Hematopoietic multipotent progenitor cell (in vitro differentiated cells): ENCODE results near the gene ZNHIT1. TPM values are rescaled to one million over a fixed set of nuclear protein-coding genes. Genes with fewer than 3 reads are reported as not detected.
"Not testable (repeated sequence)": the region's sequence is repeated elsewhere in the genome, so short reads cannot be mapped to it uniquely, and the experiment has no call there.

Source experiments
- DNase-seq, 3 donors: peaks; one replicate each; pipeline ENCODE4 v3.0.0-alpha.2; 2011 to 2015; ENCODE audit warnings: low read depth in 2 of 3, low spot score in 2 of 3
- total RNA-seq: library from RNA; depleted of rRNA; stranded (reverse); fragments of >200 nt; gene quantifications from one replicate; pipeline ENCODE4 v1.2.3, GENCODE V29; 2012

Gene ZNHIT1
- total RNA-seq, 1 donor = 35.5 TPM

DNA sequence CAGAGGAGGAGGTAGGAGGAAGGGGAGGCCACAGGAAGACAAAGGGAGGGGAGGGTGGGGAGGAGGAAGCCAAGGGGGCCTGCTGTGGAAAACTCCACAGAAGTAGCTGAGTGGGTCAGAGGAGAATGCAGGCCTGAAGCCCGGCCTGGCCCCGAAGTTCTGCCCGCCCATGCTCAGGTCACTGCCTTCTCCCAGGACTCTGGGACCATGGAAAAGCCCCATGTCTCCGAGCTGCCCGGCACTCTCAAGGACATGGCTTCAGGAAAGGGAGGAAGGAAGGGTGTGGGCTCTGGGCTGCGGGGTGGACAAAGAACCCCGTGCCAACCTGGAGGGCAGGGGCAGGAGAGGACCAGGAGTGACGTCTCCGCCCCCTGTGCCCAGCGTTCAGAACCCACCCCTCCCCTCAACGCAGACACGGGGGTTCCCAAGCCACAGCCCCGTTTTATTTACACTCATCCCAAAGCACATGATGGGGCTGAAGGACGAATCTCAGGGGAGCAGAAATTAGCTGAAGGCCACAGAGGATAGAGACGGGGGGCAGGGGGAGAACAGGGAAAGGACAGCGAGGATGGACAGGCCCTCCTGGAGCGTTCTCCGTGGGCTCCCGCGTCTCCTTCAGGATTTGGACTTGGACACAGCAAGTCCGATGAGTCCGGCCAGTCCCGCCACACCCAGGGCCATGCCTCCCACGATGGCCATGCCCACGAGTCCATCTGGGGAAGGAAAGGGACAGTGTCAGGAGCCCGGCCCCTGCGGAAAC, 21.4 kb downstream of the ZNHIT1 start:
- DNase-seq = no peak

DNA sequence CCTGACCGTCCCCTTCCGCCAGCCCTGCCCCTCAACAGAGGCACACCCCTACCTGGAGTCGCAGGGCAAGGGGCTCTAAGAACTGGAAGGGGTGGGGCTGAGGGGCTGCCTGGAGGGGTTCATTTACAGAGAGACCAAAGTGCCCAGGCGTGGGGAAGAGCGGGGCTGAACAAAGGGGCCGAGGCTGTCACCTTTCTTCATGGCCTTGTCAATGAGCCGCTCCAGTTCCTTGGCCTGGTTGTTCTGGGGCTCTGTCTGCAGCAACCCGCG, 21.9 kb downstream of the ZNHIT1 start:
- no peak for DNase-seq

DNA sequence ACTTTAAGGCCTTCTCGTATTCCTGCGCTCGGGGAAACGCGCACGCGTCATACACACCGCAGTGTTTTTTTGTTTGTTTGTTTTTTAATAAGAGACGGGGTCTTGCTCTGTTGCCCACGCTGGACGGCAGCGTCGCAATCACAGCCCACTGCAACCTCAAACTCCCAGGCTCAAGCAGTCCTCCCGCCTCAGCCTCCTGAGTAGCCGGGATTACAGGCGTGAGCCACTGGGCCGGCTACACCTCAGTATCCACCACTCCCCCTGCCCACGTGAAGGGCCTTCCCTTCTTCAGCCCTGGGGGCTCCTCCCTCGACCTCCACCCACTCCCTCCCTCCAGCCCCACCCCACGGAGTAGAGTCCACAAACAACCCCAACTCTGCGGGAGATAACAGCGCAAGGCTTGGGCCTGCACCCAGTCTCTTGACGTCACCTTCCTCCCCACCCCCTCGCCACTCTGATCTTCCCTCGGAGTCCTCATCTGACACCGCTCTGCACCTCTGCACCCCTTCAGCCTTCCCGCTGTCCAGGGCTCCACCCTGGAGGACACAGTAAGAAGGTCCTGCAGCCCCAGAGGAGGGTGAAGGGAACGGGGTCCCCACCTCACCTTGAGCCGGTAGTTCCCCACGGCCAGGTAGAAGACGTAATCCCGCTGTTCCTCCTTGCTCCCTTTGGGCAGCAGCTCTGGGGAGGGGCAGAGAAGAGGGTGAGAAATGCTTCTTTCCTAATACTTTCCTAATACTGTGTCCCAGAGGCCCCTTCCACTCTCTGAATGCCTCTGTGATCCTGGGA, 22.5 kb downstream of the ZNHIT1 start:
- DNase-seq = no peak

DNA sequence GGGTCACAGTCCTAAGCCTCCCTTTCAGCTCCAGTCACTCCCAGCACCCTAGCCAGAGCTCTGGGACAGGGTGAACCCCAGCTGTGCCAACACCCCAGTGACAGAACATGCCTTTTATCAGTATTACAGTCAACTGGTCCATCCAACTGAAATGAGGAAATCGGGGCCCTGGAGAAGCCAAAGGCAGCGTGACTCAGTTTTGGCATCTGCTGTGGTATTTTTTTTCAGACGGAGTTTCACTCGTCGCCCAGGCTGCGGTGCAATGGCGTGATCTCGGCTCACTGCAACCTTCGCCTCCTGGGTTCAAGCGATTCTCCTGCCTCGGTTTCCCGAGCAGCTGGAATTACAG, 23.0 kb downstream of the ZNHIT1 start:
- DNase-seq = no peak

DNA sequence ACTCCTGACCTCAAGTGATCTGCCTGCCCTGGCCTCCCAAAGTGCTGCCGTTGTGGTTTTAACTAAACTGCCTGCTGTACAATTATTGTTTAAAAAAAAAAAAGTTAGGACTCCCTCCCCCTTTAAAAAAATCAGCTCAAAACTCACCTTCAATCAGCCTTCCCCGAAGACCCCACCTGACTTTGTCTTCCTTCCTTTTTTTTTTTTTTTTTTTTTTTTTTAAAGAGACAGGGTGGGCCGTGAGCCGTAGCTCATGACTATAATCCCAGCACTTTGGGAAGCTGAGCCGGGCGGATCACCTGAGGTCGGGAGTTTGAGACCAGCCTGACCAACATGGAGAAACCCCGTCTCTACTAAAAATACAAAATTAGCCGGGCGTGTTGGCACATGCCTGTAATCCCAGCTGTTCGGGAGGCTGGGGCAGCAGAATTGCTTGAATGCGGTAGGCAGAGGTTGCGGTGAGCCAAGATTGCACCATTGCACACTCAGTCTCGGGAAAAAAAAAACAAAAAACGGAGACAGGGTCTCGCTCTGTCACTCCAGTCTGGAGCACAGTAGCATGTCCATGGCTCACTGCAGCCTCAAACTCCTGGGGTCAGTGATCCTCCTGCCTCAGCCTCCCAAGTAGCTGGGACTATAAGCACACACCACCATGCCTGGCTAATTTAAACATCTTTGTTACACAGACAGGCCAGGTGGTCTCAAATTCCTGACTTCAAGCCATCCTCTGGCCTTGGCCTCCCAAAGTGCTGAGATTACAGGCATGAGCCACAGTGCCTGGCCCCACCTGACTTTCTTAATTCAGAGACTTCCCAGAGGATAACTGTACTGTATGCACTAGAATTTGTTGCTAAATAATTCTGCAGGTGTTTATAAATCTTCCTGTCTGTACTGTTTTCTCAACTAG, 23.7 kb downstream of the ZNHIT1 start:
- peak in 1 of 3 donors; percentile 72 for DNase-seq

DNA sequence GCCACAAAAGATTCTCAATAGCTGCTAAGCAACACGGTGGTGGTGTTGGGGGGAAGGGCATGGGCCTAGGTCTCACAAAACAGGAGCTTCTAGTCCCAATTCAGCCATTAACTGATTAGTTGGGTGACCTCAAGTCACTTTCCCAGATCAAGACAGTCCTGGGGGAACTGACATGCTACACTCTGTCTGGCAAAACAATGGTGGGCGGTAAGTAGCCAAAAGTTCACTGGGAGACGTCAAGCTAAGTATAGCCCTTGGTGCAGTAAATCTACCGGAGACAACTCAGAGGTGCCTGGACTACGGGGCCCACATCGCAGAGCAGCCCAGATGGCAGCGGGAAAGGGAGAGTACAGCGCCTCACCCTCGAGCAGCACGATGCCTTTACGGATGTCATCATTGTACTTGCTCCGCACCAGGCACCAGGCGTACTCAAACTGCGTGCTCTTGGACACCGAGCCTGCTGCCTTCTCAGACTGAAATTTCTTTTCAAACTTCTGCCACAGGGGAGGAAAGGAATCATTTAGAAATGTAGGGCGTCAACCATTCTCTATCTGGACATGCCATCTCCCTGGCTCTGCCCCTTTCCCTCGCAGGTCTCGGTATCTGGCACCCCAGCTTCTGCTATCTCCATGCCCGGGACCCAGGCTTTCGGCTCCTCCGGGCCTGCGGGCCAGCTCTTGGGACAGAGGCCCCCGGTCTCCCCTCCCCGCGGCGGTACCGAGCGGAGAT, 25.8 kb downstream of the ZNHIT1 start:
- DNase-seq = peak in 1 of 3 donors; percentile 83

DNA sequence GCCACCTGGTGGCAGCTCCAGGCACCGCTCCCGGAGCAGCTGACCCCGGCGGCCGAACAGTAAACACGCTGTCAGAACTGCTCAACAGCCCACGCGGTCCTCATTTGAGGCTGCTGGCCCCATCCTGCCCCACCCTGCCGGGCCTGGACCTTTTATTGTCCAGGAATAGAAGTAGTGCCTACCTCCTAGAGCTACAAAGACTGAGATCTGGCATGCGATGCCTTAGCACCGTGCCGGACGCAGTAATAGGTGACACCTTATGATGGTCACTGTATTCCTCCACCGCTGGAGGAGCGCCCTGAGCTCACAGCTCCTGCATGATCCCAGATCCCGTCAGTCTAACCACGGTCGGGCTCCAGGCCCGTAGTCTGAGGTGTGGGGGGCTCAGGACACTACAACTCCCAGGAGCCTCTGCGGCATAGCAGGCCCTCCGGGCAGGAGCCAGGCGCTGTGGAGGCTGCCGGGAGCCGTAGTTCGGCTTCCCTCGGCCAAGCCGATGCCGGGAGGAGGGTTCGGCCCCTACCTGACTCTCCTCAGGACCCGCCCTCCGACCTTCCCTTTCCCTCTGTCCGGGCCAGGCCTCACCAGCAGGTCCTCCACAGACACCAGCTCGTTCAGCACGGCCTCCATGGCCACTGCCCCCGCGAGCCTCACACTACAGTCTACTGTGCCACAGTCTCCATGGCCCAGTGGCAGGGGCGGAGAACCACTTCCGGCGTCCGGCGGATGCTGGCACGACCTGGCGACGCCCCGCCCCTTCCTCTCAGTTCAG, 26.6 kb downstream of the ZNHIT1 start, which contains the start of gene FIS1:
FIS1 (minus strand) TSS at position 707 of the 772 bp plus-strand sequence; CDS start at position 630, 77 bp downstream.
- DNase-seq = peak; percentile 87 to 93 (median 91)

DNA sequence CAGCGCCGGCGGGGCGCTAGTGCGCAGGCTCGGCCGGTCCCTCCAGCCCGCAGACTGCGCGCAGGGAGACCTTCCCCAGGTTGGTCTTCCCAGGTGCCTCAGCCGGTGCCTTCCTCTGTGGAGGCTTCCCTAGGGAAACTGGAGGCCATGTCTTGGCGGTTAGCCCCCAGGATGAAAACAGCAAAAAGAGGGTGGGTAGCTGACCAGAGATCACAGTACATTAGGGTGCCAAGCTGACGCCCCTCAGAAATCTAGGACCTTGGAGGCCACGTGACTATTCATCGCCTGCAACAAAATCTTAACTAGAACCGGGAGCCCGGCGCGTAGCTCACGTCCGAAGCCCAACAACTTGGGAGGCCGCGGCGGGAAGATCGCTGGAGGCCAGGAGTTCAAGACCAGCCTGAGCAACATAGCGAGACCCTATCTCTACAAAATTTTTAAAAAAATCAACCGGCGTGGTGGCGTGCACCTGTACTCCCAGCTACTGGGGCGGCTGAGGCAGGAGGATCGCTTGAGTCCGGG, 27.2 kb downstream of the ZNHIT1 start:
- DNase-seq = no peak

DNA sequence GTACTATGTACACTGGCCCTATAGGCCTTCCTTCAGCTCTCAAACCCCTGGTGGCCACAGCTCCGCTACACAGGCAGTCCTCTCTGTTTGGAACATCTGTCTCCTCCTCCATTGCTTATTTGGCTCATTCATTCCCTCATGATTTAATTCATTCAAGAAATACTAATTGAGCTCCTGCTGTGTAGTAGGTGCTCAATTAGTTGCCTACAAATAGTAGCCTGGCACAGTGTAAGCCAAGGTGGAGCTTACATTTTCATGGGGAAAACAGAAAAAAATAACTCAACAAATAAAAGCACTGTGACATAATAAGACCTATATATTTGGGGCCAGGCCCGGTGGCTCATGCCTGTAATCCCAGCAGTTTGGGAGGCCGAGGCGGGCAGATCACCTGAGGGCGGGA, 30.3 kb downstream of the ZNHIT1 start:
- no peak for DNase-seq

DNA sequence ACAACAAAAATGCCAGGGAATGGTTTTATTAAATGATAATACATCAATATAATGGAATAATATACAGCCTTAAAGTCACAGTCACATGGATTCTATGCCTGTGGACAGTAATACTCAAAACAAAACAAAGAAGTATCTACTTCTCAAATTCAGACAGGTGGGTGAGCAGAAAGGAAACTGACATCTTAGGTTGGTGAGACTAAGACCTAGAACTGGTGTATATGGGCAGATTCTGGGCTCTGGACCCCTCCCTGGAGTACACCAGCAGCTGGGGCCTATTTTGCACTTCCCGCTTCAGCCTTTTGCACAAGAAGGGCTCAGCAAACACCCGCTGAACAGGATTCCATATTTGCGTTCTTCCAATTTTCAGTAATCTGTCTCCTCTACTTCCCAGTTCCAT, 32.4 kb downstream of the ZNHIT1 start:
- no peak for DNase-seq

DNA sequence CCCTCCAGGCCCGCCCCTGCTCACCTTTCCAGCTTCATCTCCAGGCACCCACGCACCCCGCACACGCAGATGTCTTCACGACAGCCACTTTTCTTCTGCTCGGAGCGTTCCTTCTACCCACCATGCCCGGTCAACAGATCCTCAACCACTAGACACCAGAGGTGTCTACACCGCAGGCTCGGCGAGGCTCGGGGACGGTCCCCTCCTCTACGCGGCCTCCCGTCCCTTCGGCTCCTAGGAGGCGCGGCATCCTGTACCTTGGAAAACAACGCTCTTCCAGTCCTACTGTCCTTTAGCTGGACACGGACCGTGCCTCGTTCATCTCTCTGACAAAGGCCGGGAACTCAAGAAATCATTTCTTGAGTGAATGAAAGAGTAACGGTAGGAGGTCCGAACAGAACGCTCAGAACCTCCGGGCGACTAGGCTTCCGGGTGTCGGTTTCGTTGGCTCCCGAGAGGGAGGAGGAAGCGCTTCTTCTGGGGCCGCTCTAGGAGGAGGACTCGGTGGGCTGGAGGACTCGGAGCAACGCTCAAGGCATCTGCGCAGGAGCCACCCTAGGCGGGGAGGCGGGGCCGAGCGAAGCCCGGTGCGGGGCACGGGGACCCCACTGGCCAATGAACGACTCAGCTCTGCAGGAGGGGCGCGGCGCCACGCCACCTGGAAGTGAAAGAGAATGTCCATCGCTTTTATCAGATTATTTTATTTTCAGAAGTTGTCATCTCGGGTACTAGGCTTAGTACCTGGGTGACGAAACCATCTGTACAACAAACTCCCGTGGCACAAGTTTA, 34.1 kb downstream of the ZNHIT1 start:
- DNase-seq = peak; percentile 89 to 99 (median 99)

DNA sequence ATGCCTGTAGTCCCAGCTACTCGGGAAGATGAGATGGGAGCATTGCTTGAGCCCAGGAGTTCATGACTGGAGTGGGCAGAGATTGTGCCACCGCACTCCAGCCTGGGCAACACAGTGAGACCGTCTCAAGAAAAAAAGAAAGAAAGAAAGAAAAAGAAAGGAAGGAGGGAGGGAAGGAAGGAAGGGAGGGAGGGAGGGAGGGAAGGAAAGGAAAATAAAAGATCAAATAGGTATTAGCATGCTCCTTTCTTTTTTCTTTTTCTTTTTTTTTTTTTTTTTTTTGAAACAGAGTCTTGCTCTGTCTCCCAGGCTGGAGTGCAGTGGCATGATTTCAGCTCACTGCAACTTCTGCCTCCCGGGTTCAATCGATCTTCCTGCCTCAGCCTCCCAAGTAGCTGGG, 35.2 kb downstream of the ZNHIT1 start:
- DNase-seq = not testable (repeated sequence)

DNA sequence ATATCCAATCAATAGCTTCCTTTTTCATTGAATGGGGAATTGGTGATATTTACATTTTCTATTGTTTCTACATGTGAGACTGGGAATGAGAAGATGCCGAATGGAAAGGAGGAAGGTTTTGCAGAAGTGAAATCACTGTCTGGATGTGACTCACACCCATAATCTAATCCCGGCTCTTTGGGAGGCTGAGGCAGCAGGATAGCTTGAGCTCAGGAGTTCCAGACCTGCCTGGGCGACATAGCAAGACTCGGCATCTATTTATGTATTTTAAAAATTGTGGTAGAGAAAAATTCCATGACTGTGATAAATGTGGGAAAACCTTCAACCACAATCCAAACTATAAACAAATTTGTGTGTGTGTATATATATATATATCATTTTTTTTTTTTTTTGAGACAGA, 37.8 kb downstream of the ZNHIT1 start:
- DNase-seq = no peak

DNA sequence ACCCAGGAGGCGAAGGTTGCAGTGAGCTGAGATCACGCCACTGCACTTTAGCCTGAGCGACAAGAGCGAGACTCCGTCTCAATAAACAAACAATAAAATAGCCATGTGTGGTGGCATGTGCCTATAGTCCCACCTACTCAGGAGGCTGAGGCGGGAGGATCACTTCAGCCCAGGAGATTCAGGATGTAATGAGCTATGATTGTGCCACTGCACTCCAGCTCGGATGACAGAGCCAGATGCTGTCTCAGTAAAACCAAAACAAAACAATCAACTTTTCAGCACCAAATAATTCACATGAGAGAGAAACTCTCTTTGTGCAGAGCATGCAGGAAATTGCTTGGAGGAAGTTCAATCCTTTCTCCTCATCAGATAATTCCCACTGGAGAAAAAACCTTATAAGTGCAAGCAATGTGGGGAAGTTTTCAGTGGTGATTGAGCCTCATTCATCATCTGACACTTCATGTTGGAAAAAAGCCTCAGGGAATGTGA, 40.3 kb downstream of the ZNHIT1 start:
- DNase-seq = no peak

DNA sequence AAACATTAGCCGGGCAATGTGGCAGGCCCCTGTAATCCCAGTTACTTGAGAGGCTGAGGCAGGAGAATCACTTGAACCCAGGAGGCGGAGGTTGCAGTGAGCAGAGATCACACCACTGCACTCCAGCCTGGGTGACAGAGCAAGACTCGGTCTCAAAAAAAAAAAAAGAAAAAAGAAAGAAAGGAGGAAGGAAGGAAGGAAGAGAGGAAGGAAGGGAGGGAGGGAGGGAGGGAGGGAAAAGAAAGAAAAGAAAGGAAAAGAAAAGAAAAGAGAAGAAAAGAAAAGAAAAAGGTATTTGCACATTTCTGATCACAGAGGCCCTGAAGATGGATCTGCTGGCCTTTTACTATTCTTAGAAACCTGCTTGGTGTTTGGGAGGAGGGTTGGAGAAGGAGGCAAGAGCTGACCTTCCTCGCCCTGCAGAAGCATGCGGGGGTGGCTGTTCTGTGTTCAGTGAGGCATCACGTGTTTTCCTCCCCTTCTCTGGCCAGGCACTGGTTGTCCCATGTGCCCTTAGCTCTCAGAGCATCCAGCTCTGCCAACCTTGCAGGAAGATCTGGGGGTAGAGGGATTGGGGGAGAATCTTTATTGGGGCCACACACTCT, 46.2 kb downstream of the ZNHIT1 start:
- not testable (repeated sequence) for DNase-seq

DNA sequence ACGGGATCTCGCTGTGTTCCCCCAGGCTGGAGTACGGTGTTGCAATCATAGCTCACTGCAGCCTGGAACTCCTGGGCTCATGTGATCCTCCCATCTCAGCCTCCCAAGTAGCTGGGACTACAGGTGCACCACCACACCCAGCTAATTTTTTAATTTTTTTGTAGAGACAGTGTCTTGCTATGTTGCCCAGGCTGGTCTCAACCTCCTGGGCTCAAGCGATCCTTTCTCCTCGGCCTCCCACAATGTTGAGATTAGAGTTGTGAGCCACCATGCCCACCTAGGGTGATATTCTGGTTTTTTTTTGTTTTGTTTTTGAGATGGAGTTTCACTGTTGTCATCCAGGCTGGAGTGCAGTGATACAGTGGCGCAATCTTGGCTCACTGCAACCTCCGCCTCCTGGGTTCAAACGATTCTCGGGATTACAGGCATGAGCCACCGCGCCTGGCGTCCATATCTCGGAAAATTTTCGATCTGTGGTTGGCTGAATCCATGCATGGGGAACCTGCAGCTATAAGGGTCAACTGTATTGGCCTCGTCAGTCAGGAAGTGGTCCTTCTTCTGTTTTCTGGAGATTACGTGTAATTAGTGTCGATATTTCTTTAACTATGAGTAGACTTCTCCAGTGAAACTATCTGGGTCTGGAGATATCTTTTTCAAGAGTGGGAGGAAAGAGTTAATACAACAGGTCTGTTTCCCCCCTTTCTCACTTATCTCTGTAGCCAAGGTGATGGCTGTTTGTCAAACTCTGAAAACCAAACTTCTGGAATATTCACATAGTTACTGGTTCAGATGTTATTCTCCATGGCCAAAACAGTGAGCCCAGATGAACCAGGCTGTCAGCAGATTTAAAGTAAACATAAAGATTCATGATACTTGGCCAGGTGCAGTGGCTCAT, 47.9 kb downstream of the ZNHIT1 start:
- peak in 2 of 3 donors; percentile 58 to 61 for DNase-seq

DNA sequence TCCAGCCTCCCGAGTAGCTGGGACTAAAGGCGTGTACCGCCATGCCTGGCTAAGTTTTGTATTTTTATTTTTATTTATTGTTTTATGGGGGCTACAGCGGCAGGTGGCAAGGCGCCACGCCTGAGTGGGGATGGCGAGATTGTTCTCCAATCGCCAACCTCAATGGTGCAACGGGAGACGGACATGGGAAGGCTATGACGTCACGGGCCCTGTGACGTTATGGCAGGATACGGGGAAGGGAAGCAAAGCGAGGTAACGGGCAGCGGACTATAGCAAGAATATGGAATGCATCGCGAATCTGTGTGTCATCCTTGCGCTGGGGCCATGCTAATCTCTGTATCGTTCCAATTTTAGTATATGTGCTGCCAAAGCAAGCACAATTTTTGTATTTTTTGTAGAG, 51.7 kb downstream of the ZNHIT1 start:
- no peak for DNase-seq
